Measurements from ENCODE around the gene ZC3H18.

GRCh38 chr16:88662222-88662842, 92.1 kb downstream of the ZC3H18 start:
- TF ChIP-seq, protein P1, sequence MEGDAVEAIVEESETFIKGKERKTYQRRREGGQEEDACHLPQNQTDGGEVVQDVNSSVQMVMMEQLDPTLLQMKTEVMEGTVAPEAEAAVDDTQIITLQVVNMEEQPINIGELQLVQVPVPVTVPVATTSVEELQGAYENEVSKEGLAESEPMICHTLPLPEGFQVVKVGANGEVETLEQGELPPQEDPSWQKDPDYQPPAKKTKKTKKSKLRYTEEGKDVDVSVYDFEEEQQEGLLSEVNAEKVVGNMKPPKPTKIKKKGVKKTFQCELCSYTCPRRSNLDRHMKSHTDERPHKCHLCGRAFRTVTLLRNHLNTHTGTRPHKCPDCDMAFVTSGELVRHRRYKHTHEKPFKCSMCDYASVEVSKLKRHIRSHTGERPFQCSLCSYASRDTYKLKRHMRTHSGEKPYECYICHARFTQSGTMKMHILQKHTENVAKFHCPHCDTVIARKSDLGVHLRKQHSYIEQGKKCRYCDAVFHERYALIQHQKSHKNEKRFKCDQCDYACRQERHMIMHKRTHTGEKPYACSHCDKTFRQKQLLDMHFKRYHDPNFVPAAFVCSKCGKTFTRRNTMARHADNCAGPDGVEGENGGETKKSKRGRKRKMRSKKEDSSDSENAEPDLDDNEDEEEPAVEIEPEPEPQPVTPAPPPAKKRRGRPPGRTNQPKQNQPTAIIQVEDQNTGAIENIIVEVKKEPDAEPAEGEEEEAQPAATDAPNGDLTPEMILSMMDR (IDR thresholded peaks at IDR 0.05; ENCODE audit: low read depth, low read length): no peak
- no peak for TF ChIP-seq POLR2A (IDR thresholded peaks at IDR 0.05; ENCODE audit: extremely low read depth, insufficient read length)

All from NB4 (cell line).